SK-N-SH (cell line): ENCODE results near the gene CUX1.

Experiments used
- CTCF ChIP-seq: fragments of 200-600 bp; sonication (generic); IDR thresholded peaks from 2 replicates; pipeline ENCODE4 v1.6.1; 2017; ENCODE audit warnings: antibody characterized with exemption, mild to moderate bottlenecking, moderate library complexity
- PBX3 ChIP-seq: IDR thresholded peaks from 2 replicates; pipeline ENCODE4; 2012

GRCh38 chr7:102320181-102320580 is 502.8 kb downstream of the CUX1 start:
- no peak for TF ChIP-seq PBX3
- TF ChIP-seq CTCF, result no peak
